K562 (cell line): ENCODE results near the gene EXT2. TPM values are rescaled to one million over a fixed set of nuclear protein-coding genes. Genes with fewer than 3 reads are reported as not detected.

Experiments used
- ATAC-seq: fragments of 200-7000 bp; cut with Tn5 transposase; 3 replicates; pipeline ENCODE4 v1.9.1; 2020; ENCODE audit warnings: moderate library complexity
- BruUV-seq: library from RNA; stranded (reverse); fragments of 400-500 nt; replicated peaks from 2 replicates; lab custom pipeline; 2021; lab: Mats Ljungman, UMichigan
- CTCF ChIA-PET: fragments of 300-600 bp; formaldehyde crosslinking; extraction: SDS; loops from one replicate; lab custom pipeline; 2021; ENCODE audit warnings: low intra/inter-chr PET ratio; lab: Yijun Ruan, JAX
- POLR2A ChIA-PET: fragments of 300-600, 350-650 bp; sonication (Branson Sonifier 250); formaldehyde crosslinking; extraction: SDS; loops from one replicate; lab custom pipeline; 2021; ENCODE audit warnings: antibody characterized with exemption, inconsistent platforms; lab: Yijun Ruan, JAX
- DNase-seq, 4 experiments: peaks; one replicate each; pipeline versions ENCODE4 v3.0.0 to v3.0.0-alpha.2; 2011 to 2018; ENCODE audit warnings: low spot score in 3 of 4, mixed read lengths in 3 of 4; ENCODE audit errors: extremely low read depth in 1 of 4
- FAIRE-seq: peaks from 2 replicates; lab custom pipeline; 2011; peaks lifted over from hg19 to GRCh38; lab: Jason Lieb, UNC
- H2AFZ ChIP-seq: 2 replicates; pipeline ENCODE4 v1.6.0; 2011; ENCODE audit warnings: low read depth, low read length, control low read depth, inconsistent platforms
- H3K27ac ChIP-seq: fragments of 200-600 bp; 3 replicates; pipeline ENCODE4 v1.8.0; 2011; ENCODE audit warnings: low read depth, mild to moderate bottlenecking, control low read depth, inconsistent platforms, low read length, moderate library complexity, mixed read lengths; ENCODE audit errors: extremely low read depth
- H3K27me3 ChIP-seq, 2 experiments: fragments of 300-600 bp in 1 of 2; 2 replicates in 1 of 2; 3 replicates in 1 of 2; pipeline versions ENCODE4 v1.6.0 to v1.8.0; 2011; ENCODE audit warnings: inconsistent platforms in 2 of 2, low read length in 2 of 2, mild to moderate bottlenecking in 1 of 2, mixed read lengths in 1 of 2, moderate library complexity in 1 of 2; ENCODE audit not compliant: control insufficient read depth in 2 of 2, insufficient read depth in 2 of 2
- H3K36me3 ChIP-seq: fragments of 300-600 bp; 3 replicates; pipeline ENCODE4 v1.8.0; 2011; ENCODE audit warnings: mild to moderate bottlenecking, low read length, inconsistent platforms; ENCODE audit not compliant: control insufficient read depth, insufficient read depth
- H3K4me1 ChIP-seq, 2 experiments: fragments of 200-600 bp in 1 of 2; replicated peaks in 1 of 2; 2 replicates in 1 of 2; 3 replicates in 1 of 2; pipeline versions ENCODE4 v1.5.1 to v1.8.0; 2011; ENCODE audit warnings: inconsistent platforms in 2 of 2, low read length in 2 of 2, mild to moderate bottlenecking in 1 of 2, mixed read lengths in 1 of 2, moderate library complexity in 1 of 2; ENCODE audit not compliant: control insufficient read depth in 2 of 2, insufficient read depth in 2 of 2
- H3K4me2 ChIP-seq: 2 replicates; pipeline ENCODE4 v1.6.1; 2011; ENCODE audit warnings: low read length, control low read depth, inconsistent platforms, mixed read lengths; ENCODE audit not compliant: insufficient read depth
- H3K4me3 ChIP-seq: fragments of 200-600 bp; sonication (generic), shearing (Covaris generic); 2 replicates; pipeline ENCODE4 v1.5.1; 2016; ENCODE audit warnings: control low read depth, inconsistent platforms
- H3K79me2 ChIP-seq: fragments of 200-600 bp; 3 replicates; pipeline ENCODE4 v1.8.0; 2011; ENCODE audit warnings: low read length, inconsistent platforms; ENCODE audit not compliant: control insufficient read depth, insufficient read depth
- H3K9ac ChIP-seq, 2 experiments: 2 replicates each; pipeline versions ENCODE4 v1.6.0 to v1.6.1; 2011; ENCODE audit warnings: low read depth in 2 of 2, low read length in 2 of 2, control low read depth in 1 of 2, inconsistent platforms in 1 of 2, mild to moderate bottlenecking in 1 of 2, mixed read lengths in 1 of 2; ENCODE audit not compliant: insufficient read depth in 1 of 2
- H3K9me1 ChIP-seq: one replicate; pipeline ENCODE4 v1.6.0; 2011; ENCODE audit warnings: inconsistent platforms, mild to moderate bottlenecking, low read length, moderate library complexity; ENCODE audit not compliant: control insufficient read depth, insufficient read depth
- H3K9me3 ChIP-seq: replicated peaks from 2 replicates; pipeline ENCODE4 v1.5.1; 2011; ENCODE audit warnings: low read depth, low read length, inconsistent platforms; ENCODE audit not compliant: control insufficient read depth, insufficient read depth
- H4K20me1 ChIP-seq: replicated peaks from 2 replicates; pipeline ENCODE4 v1.6.1; 2011; ENCODE audit warnings: low read length, inconsistent platforms, mixed read lengths; ENCODE audit not compliant: control insufficient read depth, insufficient read depth
- ATF7 ChIP-seq: fragments of 450-650 bp; IDR thresholded peaks from 2 replicates; pipeline ENCODE4 v1.7.1; 2014; ENCODE audit warnings: mild to moderate bottlenecking, moderate library complexity
- NR2F6 ChIP-seq: fragments of 450-650 bp; formaldehyde crosslinking; IDR thresholded peaks from 2 replicates; pipeline ENCODE4 v1.4.0; 2020; ENCODE audit warnings: mild to moderate bottlenecking
- NR4A1 ChIP-seq, 2 experiments: fragments of 250-450 bp in 1 of 2; fragments of 450-650 bp in 1 of 2; sonication (Bioruptor Pico) in 1 of 2; IDR thresholded peaks; 2 replicates each; pipeline versions ENCODE4 v1.4.0 to v1.6.1; 2016 to 2020; ENCODE audit warnings: mild to moderate bottlenecking in 2 of 2, missing compliant biosample characterization in 1 of 2, missing genetic modification characterization in 1 of 2, moderate library complexity in 1 of 2
- PHTF2 ChIP-seq: fragments of 250-450 bp; sonication (Bioruptor Pico); IDR thresholded peaks from 2 replicates; pipeline ENCODE4 v1.5.0; 2021; ENCODE audit warnings: mild to moderate bottlenecking
- U2AF1 ChIP-seq: fragments of 200-400 bp; formaldehyde crosslinking; optimal IDR thresholded peaks from 2 replicates; pipeline ENCODE3; 2017; ENCODE audit warnings: mild to moderate bottlenecking, low read depth, low read length, moderate library complexity
- XRCC5 ChIP-seq: fragments of 200-400 bp; formaldehyde crosslinking; IDR thresholded peaks from 2 replicates; pipeline ENCODE4 v1.6.1; 2017; ENCODE audit warnings: low read depth, mild to moderate bottlenecking, low read length
- ZNF232 ChIP-seq: sonication (generic); formaldehyde crosslinking; IDR thresholded peaks from 2 replicates; pipeline ENCODE4 v1.8.0; 2022; ENCODE audit warnings: mild to moderate bottlenecking, missing genetic modification reagents
- ZNF699 ChIP-seq: fragments of 250-450 bp; sonication (Bioruptor Pico); IDR thresholded peaks from 2 replicates; pipeline ENCODE4 v1.8.0; 2021; ENCODE audit warnings: mild to moderate bottlenecking, moderate library complexity; ENCODE audit not compliant: insufficient replicate concordance
- WGBS: fragments of 100-300 bp; shearing (Covaris generic); methylation state at CpG from one replicate; pipeline ENCODE4 v1.1.6; 2016; ENCODE audit warnings: low coverage, mixed read lengths; ENCODE audit not compliant: insufficient coverage; ENCODE audit errors: missing lambda C conversion rate; 5-methylcytosine and 5-hydroxymethylcytosine counted together
- in situ Hi-C: fragments of 300-500 bp; cut with MboI; formaldehyde crosslinking; loops from 4 replicates; pipeline ENCODE4 v1.15.0; 2018; ENCODE audit warnings: inconsistent platforms, mixed read lengths
- intact Hi-C: fragments of 100-400 bp; cut with micrococcal nuclease; formaldehyde crosslinking; loops from 2 replicates; pipeline ENCODE4 v1.14.2; 2022
- polyA plus RNA-seq, 8 experiments: library from polyadenylated mRNA; depleted of rRNA in 4 of 8; stranded (reverse) in 5 of 8; unstranded in 3 of 8; fragments of >200 nt; fragmentation: Nextera tagmentation in 2 of 8; fragmentation: Illumina TruSeq in 1 of 8; extraction: Ambion mirVana in 2 of 8; extraction: Trizol in 1 of 8; gene quantifications; 2 replicates each; pipeline versions ENCODE4 v1.2.1 to v1.2.3, GENCODE V29; 2011 to 2014; ENCODE audit warnings: inconsistent platforms in 1 of 8, missing spikeins in 1 of 8
- total RNA-seq, 7 experiments: library from RNA; depleted of rRNA in 6 of 7; stranded (reverse); fragments of >200 nt in 6 of 7; fragmentation: Illumina TruSeq in 2 of 7; extraction: Trizol in 2 of 7; gene quantifications; 2 replicates each; pipeline versions ENCODE4 v1.2.1 to v1.2.3, GENCODE V29; 2011 to 2021; ENCODE audit warnings: low replicate concordance in 1 of 7
- TF ChIP-seq, protein P1 (sequence below), 2 experiments: fragments of 450-650 bp; IDR thresholded peaks; 2 replicates each; pipeline ENCODE4 v1.6.1; 2018; ENCODE audit warnings: mild to moderate bottlenecking in 2 of 2, low read depth in 1 of 2; ENCODE audit not compliant: partially characterized antibody in 2 of 2
- TF ChIP-seq, protein P2 (sequence below): fragments of 250-450 bp; sonication (Bioruptor Pico); IDR thresholded peaks from 2 replicates; pipeline ENCODE4 v1.8.0; 2021; ENCODE audit warnings: moderate library complexity, mild to moderate bottlenecking, inconsistent platforms
- TF ChIP-seq, protein P3 (sequence below), 3 experiments: IDR thresholded peaks in 2 of 3; conservative IDR thresholded peaks in 1 of 3; 2 replicates each; pipeline ENCODE4 v1.5.1; 2011 to 2012; ENCODE audit warnings: low read length in 3 of 3, mild to moderate bottlenecking in 3 of 3, control low read depth in 2 of 3, improper control_type of control experiment in 1 of 3, inconsistent platforms in 1 of 3, low read depth in 1 of 3, mixed read lengths in 1 of 3, moderate library complexity in 1 of 3; ENCODE audit not compliant: insufficient read depth in 2 of 3

Gene EXT2
- total and polyA plus RNA-seq, 9 of the 15 experiments (the other 6 are each of a cell fraction or from before 2014, with no cell fraction given): 7.5 to 52.1 (median 38.1) TPM

DNA sequence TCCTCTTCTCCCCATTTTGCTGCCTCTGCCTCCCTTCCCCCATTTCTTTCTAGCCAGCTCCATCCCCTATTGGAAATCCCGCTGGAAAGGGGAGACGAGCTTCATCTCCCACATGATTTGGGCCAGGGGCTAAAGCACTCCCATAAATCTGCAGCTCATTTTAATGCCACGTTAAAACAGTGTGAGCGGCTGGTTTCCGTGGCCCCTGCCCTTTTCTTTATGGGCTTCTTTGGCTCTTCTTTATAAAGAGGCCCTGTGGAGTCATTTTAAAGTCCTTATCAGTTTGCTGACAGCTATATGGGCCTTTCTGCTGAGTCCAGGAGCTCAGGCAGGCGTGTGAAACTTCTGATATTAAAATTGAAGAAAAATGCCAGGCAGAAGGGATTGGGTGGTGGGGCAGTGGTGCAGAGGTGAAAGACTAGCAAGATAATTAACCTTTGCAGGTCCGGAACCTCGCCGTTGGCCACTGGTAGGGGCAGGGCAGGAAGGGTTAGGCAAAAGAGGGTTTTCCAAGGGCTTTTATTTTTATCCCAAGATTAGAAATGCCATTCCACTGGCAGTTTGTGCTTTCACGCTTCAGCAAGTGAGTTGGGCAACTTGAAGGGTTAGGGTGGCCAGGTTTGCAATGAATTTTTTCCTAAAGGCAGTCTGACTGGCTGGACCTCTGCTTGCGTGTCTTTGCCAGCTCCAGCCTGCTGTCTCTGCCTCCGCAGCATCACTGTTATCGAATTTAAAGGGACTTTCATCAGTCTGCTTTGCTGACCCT is 44.3 kb downstream of the EXT2 start (continued):
- TF ChIP-seq, protein P1, sequence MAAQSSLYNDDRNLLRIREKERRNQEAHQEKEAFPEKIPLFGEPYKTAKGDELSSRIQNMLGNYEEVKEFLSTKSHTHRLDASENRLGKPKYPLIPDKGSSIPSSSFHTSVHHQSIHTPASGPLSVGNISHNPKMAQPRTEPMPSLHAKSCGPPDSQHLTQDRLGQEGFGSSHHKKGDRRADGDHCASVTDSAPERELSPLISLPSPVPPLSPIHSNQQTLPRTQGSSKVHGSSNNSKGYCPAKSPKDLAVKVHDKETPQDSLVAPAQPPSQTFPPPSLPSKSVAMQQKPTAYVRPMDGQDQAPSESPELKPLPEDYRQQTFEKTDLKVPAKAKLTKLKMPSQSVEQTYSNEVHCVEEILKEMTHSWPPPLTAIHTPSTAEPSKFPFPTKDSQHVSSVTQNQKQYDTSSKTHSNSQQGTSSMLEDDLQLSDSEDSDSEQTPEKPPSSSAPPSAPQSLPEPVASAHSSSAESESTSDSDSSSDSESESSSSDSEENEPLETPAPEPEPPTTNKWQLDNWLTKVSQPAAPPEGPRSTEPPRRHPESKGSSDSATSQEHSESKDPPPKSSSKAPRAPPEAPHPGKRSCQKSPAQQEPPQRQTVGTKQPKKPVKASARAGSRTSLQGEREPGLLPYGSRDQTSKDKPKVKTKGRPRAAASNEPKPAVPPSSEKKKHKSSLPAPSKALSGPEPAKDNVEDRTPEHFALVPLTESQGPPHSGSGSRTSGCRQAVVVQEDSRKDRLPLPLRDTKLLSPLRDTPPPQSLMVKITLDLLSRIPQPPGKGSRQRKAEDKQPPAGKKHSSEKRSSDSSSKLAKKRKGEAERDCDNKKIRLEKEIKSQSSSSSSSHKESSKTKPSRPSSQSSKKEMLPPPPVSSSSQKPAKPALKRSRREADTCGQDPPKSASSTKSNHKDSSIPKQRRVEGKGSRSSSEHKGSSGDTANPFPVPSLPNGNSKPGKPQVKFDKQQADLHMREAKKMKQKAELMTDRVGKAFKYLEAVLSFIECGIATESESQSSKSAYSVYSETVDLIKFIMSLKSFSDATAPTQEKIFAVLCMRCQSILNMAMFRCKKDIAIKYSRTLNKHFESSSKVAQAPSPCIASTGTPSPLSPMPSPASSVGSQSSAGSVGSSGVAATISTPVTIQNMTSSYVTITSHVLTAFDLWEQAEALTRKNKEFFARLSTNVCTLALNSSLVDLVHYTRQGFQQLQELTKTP (IDR thresholded peaks at IDR 0.05; ENCODE audit: low read depth in 1 of 2, partially characterized antibody in 2 of 2): no peak
- TF ChIP-seq NR4A1 (CRISPR knock-in tag; IDR thresholded peaks at IDR 0.05) (no peak), NR4A1 (tag; IDR thresholded peaks at IDR 0.05) (no peak)
- TF ChIP-seq, protein P2, sequence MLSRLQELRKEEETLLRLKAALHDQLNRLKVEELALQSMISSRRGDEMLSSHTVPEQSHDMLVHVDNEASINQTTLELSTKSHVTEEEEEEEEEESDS (CRISPR knock-in tag): no peak

DNA sequence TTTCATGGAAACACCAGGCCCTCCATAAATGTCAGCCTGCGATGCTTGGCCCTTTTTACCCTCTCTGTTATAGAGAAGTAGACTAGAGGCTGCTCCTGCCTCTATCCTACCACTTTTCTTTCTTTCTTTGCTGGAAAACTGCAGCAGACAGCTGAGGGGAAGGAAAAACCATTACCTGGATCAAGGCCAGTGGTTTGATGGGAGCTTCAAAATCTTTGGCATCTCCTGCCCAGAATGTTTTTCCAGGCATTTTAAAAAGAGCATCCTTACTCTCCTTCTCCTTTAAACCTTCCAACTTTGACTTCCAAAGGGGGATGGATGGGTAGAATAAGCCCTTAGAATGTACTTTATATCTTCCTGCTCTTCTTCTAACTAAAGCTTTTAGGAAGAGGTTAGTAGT is 44.9 kb downstream of the EXT2 start:
- H3K27me3 ChIP-seq: no peaks in the 10 kb centered on the region
- no peak overlapping the region for H3K27ac ChIP-seq
- H2AFZ ChIP-seq: no peak overlapping the region
- H3K9me3 ChIP-seq: no peaks in the 10 kb centered on the region
- no peak for FAIRE-seq
- H3K36me3 ChIP-seq: peaks cover 16% of the 10 kb centered on the region
- CTCF ChIA-PET: no interaction called here
- H3K4me1 ChIP-seq: peaks cover 10 to 29% of the 10 kb centered on the region in 2 experiments
- no peaks in the 10 kb centered on the region for H4K20me1 ChIP-seq
- 83% methylated on average over 1 of the region's 1 CpG for WGBS
- POLR2A ChIA-PET: no interaction called here
- intact Hi-C loops (no loop called here), in situ Hi-C loops (no loop called here)
- DNase-seq: no peak
- H3K9me1 ChIP-seq: no peaks in the 10 kb centered on the region
- H3K9ac ChIP-seq: no peak overlapping the region
- no peak overlapping the region for H3K4me3 ChIP-seq
- H3K4me2 ChIP-seq: no peak overlapping the region
- ATAC-seq: no peak
- no TSS peak for BruUV-seq
- no peaks in the 10 kb centered on the region for H3K79me2 ChIP-seq
- TF ChIP-seq U2AF1 (no peak), ATF7 (no peak), NR2F6 (no peak), ZNF699 (CRISPR knock-in tag) (no peak), ZNF232 (CRISPR knock-in tag) (no peak), XRCC5 (no peak), PHTF2 (CRISPR knock-in tag) (no peak)
- TF ChIP-seq, protein P3, sequence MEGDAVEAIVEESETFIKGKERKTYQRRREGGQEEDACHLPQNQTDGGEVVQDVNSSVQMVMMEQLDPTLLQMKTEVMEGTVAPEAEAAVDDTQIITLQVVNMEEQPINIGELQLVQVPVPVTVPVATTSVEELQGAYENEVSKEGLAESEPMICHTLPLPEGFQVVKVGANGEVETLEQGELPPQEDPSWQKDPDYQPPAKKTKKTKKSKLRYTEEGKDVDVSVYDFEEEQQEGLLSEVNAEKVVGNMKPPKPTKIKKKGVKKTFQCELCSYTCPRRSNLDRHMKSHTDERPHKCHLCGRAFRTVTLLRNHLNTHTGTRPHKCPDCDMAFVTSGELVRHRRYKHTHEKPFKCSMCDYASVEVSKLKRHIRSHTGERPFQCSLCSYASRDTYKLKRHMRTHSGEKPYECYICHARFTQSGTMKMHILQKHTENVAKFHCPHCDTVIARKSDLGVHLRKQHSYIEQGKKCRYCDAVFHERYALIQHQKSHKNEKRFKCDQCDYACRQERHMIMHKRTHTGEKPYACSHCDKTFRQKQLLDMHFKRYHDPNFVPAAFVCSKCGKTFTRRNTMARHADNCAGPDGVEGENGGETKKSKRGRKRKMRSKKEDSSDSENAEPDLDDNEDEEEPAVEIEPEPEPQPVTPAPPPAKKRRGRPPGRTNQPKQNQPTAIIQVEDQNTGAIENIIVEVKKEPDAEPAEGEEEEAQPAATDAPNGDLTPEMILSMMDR (IDR thresholded peaks at IDR 0.05 in 2 of 3, conservative IDR thresholded peaks at IDR 0.05 in 1 of 3; ENCODE audit: insufficient read depth in 2 of 3, low read depth in 1 of 3, low read length in 3 of 3): no peak
